GM12892 (cell line): ENCODE data around the gene TP53RK.

Experiments
- POLR2A ChIP-seq: IDR thresholded peaks from 2 replicates; pipeline ENCODE4 v1.6.1; 2011; ENCODE audit warnings: low read depth, low read length, control low read depth
- TAF1 ChIP-seq: IDR thresholded peaks from 2 replicates; pipeline ENCODE4 v1.6.1; 2011; ENCODE audit warnings: low read depth, mild to moderate bottlenecking, control low read depth, low read length, borderline replicate concordance

DNA sequence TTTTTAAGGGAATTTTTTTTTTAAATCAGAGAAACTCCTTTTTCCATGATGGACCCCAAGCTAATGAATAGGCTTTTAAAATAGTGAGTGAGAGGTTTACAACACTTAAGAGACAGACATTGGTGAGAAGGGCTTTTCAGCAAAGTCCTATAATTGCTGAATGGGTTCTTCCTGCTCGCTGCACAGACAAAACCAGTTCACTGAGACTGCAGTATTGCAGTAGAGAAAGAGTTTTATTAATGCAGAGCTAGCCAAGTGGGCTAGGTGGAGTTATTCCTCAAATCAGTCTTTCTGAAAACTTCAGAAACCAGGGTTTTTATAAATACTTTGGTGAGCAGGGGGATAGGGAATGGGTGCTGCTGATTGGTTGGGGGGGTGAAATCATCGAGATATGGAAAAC is 17.0 kb upstream of the TP53RK start:
- no peak for TF ChIP-seq POLR2A
- no peak for TF ChIP-seq TAF1
